ENCODE results near the gene CFAP99. TPM values are rescaled to one million over a fixed set of nuclear protein-coding genes. Genes with fewer than 3 reads are reported as not detected.
A peak's percentile ranks its signal among the peaks of the same experiment; 100 is the strongest.
"Not testable (repeated sequence)": the region's sequence is repeated elsewhere in the genome, so short reads cannot be mapped to it uniquely, and the experiment has no call there.

The CFAP99 gene
- total RNA-seq = 0.30 TPM in 1 of 2 replicates, not detected in the other

DNA sequence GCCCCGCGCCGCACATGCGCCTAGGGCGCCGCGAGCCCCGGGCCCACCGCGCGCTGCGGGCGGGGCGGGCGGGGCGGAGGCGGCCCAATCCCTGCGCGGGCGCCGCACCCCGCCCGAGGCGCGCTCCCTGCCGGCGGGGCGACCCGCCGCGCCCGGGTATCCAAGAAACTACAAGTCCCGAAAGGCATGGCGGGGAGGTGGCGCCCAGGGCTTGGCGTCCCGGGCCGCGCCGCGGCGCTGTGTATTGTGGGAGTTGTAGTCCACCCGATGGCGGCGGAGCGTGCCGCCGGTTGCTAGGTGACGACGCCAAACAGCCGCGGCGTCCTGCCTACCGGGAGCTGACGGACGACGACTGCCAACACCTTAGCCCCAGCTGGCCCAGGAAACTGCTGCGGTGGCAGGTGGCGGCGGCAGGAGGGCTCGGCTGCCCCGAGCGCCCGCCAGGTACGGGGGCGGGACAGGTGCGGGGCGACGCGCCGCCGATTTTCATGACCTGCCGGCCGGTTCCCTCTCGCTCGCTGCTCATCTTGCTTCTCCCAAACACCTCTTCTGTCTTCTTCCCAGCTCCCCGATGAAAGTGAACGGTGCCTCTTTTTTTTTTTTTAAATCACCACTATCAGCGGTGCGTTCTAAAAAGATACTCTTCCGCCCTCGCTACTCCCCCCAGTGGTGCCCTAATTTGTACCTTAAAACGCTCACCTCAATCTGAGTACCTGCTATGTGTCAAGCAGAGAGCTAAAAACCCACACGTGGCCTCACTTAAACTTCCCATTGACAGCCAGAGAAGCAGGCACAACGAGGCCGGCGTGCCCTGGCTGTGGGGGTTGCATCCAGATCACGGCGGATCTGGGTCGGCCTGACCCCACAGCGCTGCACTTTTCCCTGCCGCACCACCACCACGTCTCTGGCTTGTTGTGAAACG is at the start of gene CFAP99:
TSS of gene CFAP99 (plus strand) at position 306 of the 922 bp plus-strand sequence.
- DNase-seq (ENCODE audit: low read depth) = peak; percentile 82

DNA sequence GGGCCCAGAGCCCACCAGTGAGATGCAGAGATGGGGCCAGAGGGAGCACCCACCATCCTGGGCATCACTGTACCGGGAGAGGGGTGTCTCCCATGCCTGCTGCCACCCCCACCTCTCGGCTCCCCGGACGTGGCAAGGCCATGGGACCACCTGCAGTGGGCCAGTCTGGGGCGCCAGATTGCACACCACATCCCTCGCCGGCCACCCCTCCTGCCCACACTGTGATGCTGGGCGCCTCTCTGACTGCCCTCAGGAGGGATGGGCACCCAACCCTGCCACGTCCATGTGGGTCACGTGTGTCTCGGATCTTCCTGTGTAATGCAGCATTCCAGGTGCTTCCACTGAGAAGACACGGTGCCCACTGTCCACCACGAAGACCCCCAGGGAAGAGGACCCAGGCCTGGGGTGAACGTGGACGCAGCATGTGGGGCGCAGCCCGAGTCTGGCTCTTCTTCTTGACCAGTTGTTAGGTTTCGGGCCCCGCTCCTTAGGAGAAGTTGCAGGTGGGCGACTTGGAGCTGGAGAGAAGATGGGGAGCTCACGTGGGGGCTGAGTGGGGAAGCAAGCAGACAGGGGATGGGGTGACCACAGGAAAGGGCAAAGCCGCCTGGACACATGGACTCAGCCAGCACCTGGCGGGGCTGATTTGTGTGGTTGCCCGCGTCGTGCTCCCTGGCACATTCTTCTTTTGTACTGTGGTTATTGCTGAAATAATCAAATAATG is 48.0 kb upstream of the CFAP99 start:
- no peak for DNase-seq (ENCODE audit: low read depth)

DNA sequence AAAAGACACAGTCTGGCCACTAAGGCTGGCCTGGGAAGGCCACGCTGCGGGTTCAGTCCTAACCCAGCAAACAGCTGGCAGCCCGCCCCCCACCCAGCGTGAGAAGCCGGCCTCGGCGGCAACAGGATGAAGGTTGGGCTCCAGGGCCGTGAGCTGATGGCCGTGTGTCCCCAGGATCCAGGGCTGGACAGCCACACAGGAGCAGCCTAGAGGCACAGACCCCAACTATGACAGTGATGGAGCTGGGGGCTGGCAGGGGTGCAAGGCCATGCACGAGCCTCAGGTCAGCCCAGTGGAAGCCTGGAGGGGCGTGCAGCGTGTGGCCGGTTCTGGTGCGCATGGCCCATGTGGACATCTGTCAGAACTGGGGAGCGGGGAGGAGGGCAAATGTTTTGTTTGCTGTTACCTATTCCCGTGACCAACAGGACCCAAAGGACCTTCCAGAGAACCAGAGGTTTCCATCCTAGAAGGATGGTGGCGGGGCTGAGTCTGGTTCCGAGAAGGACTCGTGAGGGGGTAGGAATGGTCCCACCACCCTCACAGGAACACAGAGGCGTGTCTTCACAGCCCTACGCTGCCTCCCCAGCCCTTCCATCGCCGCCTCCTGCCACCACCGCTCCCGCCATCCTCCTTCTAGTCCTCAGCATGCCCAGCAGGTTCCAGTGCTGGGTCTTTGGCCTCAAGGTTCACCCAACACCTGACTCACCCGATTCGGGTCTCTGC is 46.8 kb upstream of the CFAP99 start:
- no peak for DNase-seq (ENCODE audit: low read depth)

DNA sequence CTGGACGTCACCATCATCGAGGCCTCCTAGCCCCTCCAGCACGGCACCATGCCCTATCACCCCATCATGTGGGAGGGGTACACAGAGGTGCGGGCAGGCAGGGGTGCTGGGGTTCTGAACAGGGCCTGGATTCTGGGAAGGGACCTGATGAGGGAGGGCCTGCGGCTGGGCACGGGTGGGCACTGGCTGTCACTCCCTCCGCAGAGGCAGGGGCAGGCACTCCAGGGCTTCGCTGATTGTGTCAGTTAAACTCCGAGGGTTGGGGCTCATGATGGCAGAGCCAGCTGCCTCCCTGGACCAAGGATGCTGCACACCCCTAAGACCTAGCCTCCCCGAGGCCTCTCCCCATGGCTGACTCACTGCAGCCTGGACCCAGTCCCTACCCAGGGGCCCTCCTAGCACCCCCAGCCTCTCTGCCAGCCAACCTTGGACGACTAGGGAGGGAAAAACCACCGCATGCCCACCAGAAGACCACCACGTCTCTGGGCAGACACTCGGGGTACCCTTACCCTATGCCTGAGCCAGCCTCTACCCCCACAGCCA is 46.2 kb upstream of the CFAP99 start:
- no peak for DNase-seq (ENCODE audit: low read depth)

DNA sequence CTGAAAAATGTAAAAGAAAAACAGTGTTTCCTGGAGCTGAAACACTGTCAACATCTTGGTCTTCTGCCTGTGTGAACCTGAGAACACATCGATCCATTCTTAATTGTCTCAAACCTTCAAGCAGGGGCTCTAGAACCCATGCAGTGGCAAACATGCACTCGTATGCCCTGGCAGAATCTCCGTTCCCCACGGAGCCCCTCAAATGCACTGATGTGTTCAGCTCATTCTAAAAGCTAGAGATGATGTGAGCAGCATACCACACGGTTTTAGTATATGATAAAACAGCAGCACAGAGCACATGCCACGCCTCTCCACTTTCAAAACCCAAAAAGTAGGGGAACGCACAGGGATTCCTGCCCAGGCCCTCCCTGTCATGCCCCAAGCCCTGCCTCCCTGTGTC is 45.2 kb upstream of the CFAP99 start:
- DNase-seq (ENCODE audit: low read depth) = no peak

DNA sequence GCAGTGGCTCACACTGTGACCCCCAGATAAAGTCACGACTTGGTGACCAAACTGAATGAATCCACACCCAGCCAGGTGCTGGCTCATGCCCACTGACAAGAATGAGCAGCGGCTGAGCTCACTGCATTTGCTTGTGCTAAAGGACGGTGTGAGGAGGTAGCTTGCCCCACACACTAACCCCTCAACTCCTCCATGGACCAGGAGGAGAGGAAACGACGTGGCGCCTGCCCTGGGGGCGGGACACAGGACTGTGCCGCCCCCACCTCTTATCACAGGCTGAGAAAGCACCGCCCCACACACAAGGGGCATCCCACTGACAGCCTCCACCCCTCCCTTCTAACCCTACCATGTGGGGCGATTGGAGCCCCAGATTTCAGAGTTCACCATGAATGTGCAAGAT is 43.3 kb upstream of the CFAP99 start:
- DNase-seq (ENCODE audit: low read depth) = no peak

DNA sequence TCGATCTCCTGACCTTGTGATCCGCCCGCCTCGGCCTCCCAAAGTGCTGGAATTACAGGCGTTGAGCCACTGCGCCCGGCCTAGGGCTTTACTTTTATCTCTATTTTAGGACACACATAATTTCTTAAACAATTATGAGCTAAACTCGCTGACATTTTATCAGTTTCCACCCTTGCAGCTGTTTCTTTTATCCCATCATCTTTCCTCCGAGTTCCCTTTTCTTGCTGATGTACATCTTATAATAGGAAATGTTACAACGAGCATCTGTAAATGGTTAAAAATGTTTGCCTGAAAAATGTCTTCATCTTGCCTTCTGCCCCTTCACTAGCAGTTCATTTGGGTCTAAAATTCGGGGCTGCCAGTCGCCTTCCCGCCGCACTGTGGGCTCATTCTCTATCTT is 41.5 kb upstream of the CFAP99 start:
- DNase-seq (ENCODE audit: low read depth) = no peak

DNA sequence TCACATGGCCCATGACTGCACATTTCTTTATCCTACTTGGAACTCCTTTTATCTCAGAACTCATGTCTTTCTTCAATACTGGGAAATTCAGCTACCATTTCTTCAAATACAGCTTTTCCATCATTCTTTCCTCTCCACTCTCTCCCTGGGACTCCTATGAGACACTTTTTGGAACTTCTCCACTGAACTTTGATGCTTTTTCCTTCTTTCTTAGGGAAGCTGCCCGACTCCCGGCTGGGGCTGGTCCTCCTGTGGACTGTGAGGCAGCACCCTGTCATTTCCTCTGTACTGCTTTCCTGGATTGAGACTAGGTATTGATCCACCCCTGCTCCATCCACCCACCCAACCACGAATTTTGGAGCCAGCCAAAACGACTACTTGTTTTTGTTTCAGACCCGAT is 40.4 kb upstream of the CFAP99 start:
- DNase-seq (ENCODE audit: low read depth) = no peak

DNA sequence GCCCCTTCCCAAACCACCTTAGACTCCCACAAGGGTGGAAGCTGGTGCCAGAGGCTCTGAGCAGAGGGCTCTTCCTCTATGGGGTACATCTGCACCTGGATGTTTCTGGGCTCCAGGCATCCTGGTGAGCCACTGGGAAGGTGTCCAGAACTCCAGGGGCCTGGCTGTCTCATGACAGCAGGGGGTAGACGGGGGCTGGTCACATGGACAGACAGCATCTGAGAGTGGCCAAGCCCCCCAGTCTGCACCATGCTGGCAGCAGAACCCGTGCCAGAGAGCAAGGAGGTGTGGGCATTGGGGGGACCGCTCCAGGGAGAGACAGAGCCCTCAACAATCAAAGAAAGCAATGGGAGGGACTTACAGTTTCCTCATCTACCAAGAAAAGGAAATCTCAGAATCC is 39.9 kb upstream of the CFAP99 start:
- no peak for DNase-seq (ENCODE audit: low read depth)

DNA sequence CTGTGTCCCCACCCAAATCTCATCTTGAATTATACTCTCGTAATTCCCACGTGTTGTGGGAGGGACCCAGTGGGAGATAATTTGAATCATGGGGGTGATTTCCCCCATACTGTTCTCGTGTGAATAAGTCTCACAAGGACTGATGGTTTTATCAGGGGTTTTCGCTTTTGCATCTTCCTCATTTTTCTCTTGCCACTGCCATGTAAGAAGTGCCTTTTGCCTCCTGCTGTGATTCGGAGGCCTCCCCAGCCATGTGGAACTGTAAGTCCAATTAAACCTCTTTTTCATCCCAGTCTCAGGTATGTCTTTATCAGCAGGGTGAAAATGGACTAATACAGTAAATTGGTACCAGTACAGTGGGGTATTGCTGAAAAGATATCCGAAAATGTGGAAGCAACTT is 38.2 kb upstream of the CFAP99 start:
- not testable (repeated sequence) for DNase-seq (ENCODE audit: low read depth)

DNA sequence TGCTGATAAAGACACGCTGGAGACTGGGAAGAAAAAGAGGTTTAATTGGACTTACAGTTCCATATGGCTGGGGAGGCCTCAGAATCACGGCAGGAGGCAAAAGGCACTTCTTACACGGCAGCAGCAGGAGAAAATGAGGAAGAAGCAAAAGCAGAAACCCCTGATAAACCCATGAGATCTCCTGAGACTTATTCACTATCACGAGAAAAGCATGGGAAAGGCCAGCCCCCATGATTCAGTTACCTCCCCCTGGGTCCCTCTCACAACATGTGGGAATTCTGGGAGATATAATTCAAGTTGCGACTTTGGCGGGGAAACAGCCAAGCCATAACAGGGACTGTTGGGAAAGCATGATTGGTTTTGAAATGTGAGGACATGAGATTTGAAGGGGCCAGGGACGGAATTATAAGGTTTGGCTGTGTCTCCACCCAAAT is 36.0 kb upstream of the CFAP99 start:
- not testable (repeated sequence) for DNase-seq (ENCODE audit: low read depth)

DNA sequence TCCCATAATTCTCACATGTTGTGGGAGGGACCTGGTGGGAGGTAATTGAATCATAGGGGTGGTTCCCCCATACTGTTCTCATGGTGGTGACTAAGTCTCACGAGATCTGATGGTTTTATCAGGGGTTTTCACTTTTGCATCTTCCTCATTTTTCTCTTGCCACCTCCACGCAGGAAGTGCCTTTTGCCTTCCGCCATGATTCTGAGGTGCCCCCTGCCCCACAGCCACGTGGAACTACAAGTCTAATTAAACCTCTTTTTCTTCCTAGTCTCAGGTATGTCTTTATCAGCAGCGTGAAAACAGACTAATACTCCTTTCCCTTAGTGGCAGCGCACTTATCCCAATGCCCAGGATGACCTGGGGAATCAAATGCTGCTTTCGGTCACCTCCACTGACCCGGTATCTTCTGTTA is 35.5 kb upstream of the CFAP99 start:
- DNase-seq (ENCODE audit: low read depth) = not testable (repeated sequence)

DNA sequence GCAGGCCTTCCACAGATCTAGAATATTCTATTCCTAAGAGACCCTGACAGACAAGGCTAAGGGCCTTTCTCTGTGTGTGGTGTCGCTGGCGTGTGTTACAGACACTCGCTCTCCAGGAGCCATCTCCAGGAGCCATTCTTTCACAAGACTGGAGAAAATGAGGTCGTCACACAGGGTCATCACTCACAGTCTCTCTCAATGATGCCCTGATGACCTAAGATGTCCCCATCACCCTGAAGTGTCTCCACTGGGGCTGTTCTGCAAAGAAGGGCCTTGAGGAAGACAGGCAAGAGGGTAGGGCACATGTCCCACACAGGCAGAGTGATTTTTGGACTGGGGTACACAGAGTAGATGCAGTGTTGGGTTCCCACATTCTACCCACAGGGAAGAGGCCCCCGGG is 35.0 kb upstream of the CFAP99 start:
- no peak for DNase-seq (ENCODE audit: low read depth)

DNA sequence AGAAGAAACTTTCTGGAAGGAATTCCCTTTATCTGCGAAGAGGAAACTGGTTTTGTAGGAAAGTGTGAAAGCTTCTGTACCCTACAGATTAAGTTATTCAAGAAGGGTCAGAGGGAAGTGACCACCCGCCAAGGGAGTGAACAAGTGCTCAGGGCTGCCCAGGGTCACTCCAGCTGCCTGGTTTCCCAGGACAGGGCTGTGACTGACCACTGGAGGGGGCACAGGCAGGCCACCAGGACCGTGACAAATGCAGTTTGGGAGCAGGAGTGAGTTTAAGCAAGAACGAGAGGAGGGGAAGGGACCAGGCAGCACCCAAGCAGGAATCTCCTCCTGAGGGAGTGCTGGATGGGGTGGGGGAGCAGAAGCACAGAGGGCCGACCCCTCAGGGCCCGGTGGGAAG is 34.5 kb upstream of the CFAP99 start:
- DNase-seq (ENCODE audit: low read depth) = no peak

DNA sequence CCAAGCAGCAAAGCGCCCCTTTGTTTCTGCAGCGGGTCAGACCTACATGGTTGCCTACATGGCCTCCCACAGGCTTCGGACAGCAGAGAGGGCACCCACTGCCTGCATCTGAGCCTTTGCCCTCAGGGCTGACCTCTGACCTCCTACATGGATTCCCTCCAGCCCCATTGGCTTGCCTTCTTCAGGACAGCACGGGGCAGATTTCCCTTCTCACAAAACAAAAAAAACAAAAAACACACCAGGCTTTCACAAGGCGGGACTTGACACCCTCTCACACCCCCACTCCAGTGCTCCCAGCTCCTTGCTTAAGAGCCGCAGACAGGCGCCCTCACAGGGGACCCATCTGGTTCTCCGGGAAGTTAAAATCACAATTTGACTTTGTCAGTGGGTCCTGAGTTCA is 33.2 kb upstream of the CFAP99 start:
- no peak for DNase-seq (ENCODE audit: low read depth)

DNA sequence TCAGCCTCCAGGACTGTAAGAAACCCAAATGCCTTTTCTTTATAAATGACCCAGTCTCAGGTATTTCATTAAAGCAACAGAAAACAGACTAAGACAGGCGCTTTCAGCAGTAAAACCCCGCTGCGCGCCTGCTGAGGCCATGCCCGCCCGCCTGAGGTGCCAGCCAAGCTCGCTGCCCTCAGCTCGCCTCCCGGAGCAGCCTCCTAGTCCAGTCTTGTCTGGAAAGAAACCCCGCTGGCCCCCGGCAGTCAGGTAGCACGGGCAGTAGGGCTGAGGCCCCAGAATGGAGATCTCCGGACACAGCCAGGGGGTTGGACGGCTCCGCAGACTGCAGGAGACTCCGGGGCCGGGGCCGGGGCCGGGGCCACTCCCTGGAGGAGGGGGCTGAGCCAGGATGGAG is 32.0 kb upstream of the CFAP99 start:
- DNase-seq (ENCODE audit: low read depth) = no peak

DNA sequence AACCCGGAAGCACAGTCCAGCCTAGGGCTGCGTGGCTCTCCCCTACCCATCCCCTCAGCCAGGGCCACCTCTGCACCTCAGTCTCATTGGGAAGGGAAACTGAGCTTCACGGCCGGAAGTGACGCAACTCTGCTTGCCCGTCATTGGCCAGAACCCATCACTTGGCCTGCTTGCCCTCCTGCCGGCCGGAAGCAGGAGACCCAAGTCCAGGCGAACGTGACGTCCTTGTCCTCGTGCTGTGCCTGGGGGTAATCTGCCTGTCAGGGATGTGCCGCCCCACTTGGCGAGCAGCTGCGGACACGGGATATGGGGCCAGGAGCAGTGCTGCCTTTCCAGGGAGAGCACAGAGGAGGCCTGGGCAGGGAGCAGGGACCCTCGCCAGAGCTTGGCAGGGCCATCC is 31.5 kb upstream of the CFAP99 start:
- no peak for DNase-seq (ENCODE audit: low read depth)

DNA sequence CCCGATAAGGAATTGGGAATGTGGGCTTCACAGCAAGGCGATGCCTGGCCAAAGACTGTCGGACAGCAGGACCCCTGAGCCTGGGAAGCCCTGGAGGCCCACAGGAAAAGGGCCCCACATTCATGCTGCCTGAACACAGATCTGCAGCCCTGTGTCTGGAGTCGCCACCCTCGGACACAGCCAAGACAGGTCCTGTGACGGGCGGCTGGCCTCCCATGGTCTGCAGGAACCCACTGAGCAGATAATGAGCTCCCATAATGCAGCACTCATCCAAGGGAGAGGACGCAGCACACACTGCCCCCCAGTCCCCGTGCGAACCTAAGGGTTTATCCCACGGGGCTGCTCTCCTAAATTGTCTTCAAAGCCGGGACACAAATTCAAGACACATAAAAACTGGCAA is 30.9 kb upstream of the CFAP99 start:
- no peak for DNase-seq (ENCODE audit: low read depth)

DNA sequence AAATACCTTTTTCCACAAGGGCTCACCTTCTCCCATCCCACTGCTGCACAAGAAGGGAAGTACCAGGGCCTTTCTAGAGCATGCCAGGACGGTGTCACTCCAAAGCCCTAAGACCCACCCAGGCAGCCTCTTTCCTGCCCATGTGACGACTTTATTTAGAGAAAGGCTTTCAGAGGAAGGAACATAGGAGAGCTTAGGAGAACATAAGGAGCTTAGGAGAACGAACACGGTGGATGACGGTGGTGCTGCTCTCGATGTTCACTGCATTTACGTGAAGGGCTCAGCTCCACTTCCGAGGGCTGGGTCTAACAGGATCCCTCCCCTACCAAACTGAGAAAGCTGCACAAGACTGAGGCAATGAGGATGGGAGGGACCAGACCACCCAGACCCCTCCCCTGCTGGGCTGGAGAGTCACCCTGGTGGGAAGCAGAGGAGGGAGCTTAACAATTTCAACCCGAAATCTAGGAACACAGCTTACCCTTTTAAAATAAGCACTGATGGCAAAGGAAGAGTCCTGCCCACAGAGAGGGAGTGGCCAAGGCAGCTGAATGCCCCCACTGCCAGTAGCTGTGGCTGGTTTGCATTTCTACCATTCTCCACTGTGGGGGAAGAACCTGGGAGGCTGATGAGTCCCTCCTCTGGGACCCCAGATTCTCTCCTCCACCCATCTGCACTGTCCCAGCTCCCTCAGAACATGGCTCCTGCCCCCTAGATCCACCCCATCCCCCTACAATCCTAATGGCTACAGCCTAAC is 30.1 kb upstream of the CFAP99 start:
- no peak for DNase-seq (ENCODE audit: low read depth)

DNA sequence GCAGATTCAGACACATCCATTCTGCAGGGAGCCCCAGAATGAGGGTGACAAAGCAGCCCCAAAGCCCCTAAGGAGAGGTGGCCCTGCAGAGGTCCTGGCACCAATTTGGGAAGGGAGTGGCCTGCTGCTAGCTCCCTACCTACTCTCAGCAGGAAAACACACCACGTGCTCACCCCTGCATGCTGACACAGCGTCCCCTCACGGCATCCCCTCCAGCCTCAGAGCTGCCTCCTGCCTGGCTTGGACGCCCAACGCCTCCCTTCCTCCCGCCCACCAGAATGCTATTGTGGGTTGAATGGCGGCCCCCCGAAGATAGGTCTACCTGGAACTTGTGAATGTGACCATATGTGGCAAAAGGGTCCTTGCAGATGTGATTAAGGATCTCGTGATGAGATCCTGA is 29.1 kb upstream of the CFAP99 start:
- no peak for DNase-seq (ENCODE audit: low read depth)

DNA sequence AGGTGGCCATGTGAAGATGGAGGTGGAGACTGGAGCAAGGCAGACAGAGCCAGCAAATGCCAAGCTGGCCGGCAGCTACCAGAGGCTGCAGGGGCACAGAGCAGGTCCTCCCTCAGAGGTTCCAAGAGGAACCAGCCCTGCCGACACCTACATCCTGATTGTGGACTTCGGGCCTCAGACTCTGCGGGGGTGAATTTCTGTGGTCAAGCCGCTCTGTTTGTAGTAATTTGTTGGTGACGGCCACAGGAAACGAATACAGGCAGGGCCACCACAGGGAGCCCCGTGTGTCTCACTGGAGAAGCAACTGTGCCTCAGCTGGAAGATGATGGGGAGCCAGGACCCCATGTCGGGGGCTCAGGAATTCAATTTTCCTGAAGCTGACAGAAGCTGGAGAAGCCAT is 28.6 kb upstream of the CFAP99 start:
- no peak for DNase-seq (ENCODE audit: low read depth)

Measured in renal cortical epithelial cell (primary cell).